Suprapubic skin (tissue), 4 donors: Measurements from ENCODE around the gene DYNLRB1. TPM values are rescaled to one million over a fixed set of nuclear protein-coding genes. Genes with fewer than 3 reads are reported as not detected.

Experiments
- DNase-seq, 2 donors: peaks; one replicate each; pipeline ENCODE4 v3.0.0-alpha.2; 2019; ENCODE audit warnings: low spot score in 2 of 2
- H3K27ac ChIP-seq: fragments of 200-600 bp; sonication (generic); one replicate; pipeline ENCODE4 v1.5.1; 2019
- H3K27me3 ChIP-seq: fragments of 200-600 bp; sonication (generic); one replicate; pipeline ENCODE4 v1.5.1; 2019
- H3K36me3 ChIP-seq: fragments of 200-600 bp; sonication (generic); one replicate; pipeline ENCODE4 v1.5.1; 2019
- H3K4me1 ChIP-seq: fragments of 200-600 bp; sonication (generic); one replicate; pipeline ENCODE4 v1.5.1; 2019
- H3K4me3 ChIP-seq: fragments of 200-600 bp; sonication (generic); one replicate; pipeline ENCODE4 v1.5.1; 2019; ENCODE audit warnings: mild to moderate bottlenecking
- H3K9me3 ChIP-seq: fragments of 200-600 bp; sonication (generic); one replicate; pipeline ENCODE4 v1.5.1; 2019
- EP300 ChIP-seq: sonication (generic); formaldehyde crosslinking; IDR thresholded peaks from one replicate; pipeline ENCODE4 v1.6.1; 2017; ENCODE audit warnings: antibody characterized with exemption
- POLR2A ChIP-seq, 2 donors: fragments of 450-650 bp; IDR thresholded peaks; one replicate each; pipeline ENCODE4 v1.6.1; 2017; ENCODE audit warnings: antibody characterized with exemption in 2 of 2, mild to moderate bottlenecking in 2 of 2, moderate library complexity in 2 of 2
- POLR2AphosphoS5 ChIP-seq, 3 donors: sonication (generic); formaldehyde crosslinking; IDR thresholded peaks; one replicate each; pipeline ENCODE4 v1.6.1; 2017; ENCODE audit warnings: antibody characterized with exemption in 3 of 3
- WGBS: methylation state at CpG from one replicate; pipeline ENCODE4 v1.1.5; 2018; 5-methylcytosine and 5-hydroxymethylcytosine counted together
- total RNA-seq, 4 donors: library from RNA; depleted of rRNA; stranded (reverse); fragments of >200 nt; gene quantifications; one replicate each; pipeline ENCODE4 v1.1.0, GENCODE V29; 2016
- TF ChIP-seq, protein P1 (sequence below), 2 donors: fragments of 200-600 bp in 1 of 2; fragments of 450-650 bp in 1 of 2; sonication (generic) in 1 of 2; IDR thresholded peaks; one replicate each; pipeline ENCODE4 v1.5.1; 2016 to 2019; ENCODE audit warnings: antibody characterized with exemption in 2 of 2, mild to moderate bottlenecking in 1 of 2, moderate library complexity in 1 of 2

Gene DYNLRB1
- total RNA-seq, 4 donors from 2014 or later, result 143 to 270 (median 225) TPM

DNA sequence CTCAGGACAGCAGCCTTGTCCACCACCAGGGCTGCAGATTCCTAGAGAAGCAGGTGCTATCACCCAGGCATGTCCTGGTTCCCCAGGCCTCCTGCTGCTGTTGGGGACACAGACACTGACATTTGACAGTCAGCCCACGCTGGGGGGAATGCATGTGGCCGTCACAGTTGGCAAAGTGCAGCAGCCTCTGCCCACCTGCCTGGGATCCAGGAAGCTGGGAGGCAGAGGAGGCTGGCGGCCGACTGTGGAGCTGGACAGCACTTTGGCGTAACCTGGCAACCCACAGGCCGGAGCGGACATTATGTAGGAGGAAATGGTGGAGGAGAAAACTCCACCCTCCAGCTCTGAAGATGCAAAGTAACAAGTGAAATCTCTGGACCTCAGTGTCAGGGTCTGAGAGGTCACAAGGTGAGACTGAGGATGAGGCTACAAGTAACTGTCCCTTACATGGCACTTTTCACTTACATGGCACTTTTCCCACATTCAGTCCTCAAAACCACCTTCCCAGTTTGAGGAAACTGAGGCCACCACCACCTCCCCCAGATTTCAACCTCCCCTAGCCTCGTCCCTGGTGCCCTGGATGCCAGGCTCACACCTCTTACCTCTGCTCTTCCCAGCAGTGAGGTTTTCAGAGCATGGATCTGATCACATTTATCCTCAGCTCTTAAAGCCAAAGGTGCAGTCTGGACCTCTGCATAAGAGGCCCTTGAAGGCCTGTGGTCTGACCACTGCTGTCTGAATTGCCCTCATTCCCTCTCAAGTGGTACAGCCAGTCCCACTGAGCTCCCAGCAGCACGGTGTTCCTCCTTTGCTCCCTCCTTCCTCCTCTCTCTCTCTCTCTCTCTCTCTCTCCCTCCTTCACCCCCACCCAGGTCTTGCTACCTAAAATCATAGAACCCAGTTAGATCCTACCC, 51.0 kb downstream of the DYNLRB1 start:
- Histone ChIP-seq H3K4me3 (no peak overlapping the region), H3K4me1 (no peaks in the 10 kb centered on the region), H3K27me3 (no peaks in the 10 kb centered on the region), H3K36me3 (peaks cover 23% of the 10 kb centered on the region), H3K9me3 (no peaks in the 10 kb centered on the region), H3K27ac (no peak overlapping the region)
- DNase-seq, result no peak
- WGBS, result 94% methylated on average over 9 of the region's 9 CpGs
- no peak for TF ChIP-seq POLR2A (IDR thresholded peaks at IDR 0.05)
- TF ChIP-seq POLR2AphosphoS5 (IDR thresholded peaks at IDR 0.05), result no peak
- TF ChIP-seq, protein P1, sequence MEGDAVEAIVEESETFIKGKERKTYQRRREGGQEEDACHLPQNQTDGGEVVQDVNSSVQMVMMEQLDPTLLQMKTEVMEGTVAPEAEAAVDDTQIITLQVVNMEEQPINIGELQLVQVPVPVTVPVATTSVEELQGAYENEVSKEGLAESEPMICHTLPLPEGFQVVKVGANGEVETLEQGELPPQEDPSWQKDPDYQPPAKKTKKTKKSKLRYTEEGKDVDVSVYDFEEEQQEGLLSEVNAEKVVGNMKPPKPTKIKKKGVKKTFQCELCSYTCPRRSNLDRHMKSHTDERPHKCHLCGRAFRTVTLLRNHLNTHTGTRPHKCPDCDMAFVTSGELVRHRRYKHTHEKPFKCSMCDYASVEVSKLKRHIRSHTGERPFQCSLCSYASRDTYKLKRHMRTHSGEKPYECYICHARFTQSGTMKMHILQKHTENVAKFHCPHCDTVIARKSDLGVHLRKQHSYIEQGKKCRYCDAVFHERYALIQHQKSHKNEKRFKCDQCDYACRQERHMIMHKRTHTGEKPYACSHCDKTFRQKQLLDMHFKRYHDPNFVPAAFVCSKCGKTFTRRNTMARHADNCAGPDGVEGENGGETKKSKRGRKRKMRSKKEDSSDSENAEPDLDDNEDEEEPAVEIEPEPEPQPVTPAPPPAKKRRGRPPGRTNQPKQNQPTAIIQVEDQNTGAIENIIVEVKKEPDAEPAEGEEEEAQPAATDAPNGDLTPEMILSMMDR (IDR thresholded peaks at IDR 0.05), result no peak
- no peak for TF ChIP-seq EP300

DNA sequence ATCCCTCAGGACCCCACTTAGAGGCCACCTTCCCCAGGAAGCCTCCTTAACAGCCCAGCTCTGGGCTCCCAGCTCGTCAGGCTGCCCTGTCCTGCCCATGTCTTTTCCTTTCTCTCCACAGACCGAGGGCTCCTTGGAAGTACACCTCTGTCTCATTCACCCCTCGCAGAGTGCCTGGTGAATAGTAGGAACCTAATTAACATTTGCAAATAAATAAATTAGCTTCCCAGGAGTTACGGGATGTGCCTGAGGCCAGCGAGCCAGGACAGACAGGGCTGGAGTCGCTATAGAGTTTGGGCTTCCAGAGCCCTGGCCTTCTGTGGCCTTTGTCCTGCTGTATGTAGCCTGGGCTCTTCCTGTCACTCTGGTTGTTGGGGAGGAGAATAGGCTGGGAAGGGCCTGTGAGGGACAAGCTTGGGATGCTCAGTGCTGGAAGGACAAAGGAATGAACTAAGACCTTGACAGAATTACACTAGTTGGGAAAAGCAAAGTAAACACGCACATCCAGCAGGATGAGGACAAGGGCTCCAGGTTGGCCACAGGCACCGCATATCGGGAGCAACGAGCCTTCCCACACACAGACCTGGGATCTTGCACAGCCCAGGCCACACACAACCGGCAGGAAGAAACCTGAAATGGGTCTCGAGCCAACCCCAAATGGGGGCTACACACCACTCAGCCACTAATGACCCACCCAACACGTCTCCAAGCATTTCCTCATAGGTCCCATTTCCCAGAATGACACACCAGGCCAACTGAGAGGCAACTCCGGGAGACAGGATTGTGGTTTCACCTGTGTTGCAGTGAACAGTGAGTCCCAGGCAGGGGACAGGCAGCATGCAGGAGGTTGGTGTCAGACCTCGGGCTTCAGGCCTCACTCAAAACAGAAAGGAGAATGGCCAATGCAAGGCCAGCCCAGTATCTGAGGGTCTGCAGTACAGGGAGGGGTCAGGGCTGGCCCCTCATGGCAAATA, 52.0 kb downstream of the DYNLRB1 start:
- Histone ChIP-seq H3K9me3 (no peaks in the 10 kb centered on the region), H3K36me3 (peaks cover 27% of the 10 kb centered on the region), H3K4me3 (no peak overlapping the region), H3K27ac (no peak overlapping the region), H3K27me3 (no peaks in the 10 kb centered on the region), H3K4me1 (no peaks in the 10 kb centered on the region)
- peak in 1 of 2 donors; percentile 48 for DNase-seq
- 95% methylated on average over 15 of the region's 15 CpGs for WGBS
- TF ChIP-seq, protein P1 (IDR thresholded peaks at IDR 0.05), result no peak
- TF ChIP-seq EP300, result no peak
- TF ChIP-seq POLR2AphosphoS5 (IDR thresholded peaks at IDR 0.05), result no peak
- no peak for TF ChIP-seq POLR2A (IDR thresholded peaks at IDR 0.05)

DNA sequence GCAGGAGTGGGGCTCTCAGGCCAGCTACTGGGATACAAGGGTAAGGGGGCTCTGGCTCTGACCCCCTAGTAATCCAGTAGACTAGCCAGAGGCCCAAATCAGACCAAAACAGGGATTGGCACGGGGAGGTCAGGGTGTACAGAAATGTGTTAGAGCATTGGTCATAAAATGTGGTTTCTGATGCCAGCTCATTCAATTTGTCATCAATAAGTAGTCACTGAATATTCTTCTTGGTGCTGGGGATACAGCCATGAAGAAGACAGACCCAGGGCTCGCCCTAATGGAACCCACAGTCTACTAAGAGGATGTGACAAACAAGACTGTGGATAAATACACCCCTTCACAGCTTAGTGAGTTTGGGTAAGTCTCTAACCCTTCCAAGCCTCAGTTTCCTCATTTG, 53.4 kb downstream of the DYNLRB1 start:
- TF ChIP-seq EP300, result no peak
- TF ChIP-seq POLR2A (IDR thresholded peaks at IDR 0.05), result no peak
- no peak for TF ChIP-seq POLR2AphosphoS5 (IDR thresholded peaks at IDR 0.05)
- TF ChIP-seq, protein P1 (IDR thresholded peaks at IDR 0.05), result no peak
- no peaks in the 10 kb centered on the region for H3K27me3 ChIP-seq

GRCh38 chr20:34570859-34571306, 54.7 kb downstream of the DYNLRB1 start:
- Histone ChIP-seq H3K27ac (no peak overlapping the region), H3K4me3 (no peak overlapping the region), H3K36me3 (peaks cover 44% of the 10 kb centered on the region), H3K27me3 (no peaks in the 10 kb centered on the region), H3K9me3 (no peaks in the 10 kb centered on the region), H3K4me1 (no peaks in the 10 kb centered on the region)
- TF ChIP-seq, protein P1 (IDR thresholded peaks at IDR 0.05), result no peak
- no peak for TF ChIP-seq EP300
- 61% methylated on average over 3 of the region's 3 CpGs for WGBS
- no peak for DNase-seq

More for the DNA sequence above, 53.4 kb downstream of the DYNLRB1 start:
- Histone ChIP-seq H3K4me1 (no peaks in the 10 kb centered on the region), H3K27ac (no peak overlapping the region), H3K36me3 (peaks cover 41% of the 10 kb centered on the region), H3K4me3 (no peak overlapping the region), H3K9me3 (no peaks in the 10 kb centered on the region)
- DNase-seq, result no peak
- 93% methylated on average over 2 of the region's 2 CpGs for WGBS

DNA sequence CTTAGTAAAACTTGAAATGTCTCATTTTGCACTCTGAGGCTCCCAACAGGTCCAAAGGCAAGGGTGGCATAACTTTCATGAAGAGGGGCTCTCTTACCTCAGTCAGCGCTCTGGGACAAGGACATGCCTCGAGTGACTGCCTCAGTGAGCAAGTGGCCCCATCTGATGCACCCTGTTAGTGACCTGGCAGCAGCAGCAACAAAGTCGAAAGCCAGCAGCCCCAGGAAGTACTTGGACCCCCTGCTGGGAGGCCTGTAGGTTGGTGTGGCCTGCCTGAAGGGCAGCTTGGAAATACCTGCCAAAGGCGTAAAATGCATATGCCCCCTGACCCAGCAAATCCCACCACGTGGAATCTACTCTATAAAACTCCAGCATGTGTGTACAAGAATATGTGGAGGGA, 55.5 kb downstream of the DYNLRB1 start:
- DNase-seq, result no peak
- Histone ChIP-seq H3K27me3 (no peaks in the 10 kb centered on the region), H3K9me3 (no peaks in the 10 kb centered on the region), H3K4me1 (no peaks in the 10 kb centered on the region), H3K27ac (no peak overlapping the region), H3K36me3 (peaks cover 41% of the 10 kb centered on the region), H3K4me3 (no peak overlapping the region)
- WGBS, result 96% methylated on average over 4 of the region's 5 CpGs
- TF ChIP-seq POLR2AphosphoS5 (IDR thresholded peaks at IDR 0.05) (no peak), EP300 (no peak), POLR2A (IDR thresholded peaks at IDR 0.05) (no peak)
- TF ChIP-seq, protein P1 (IDR thresholded peaks at IDR 0.05), result no peak
